ENCODE data around the gene TUBB2B.

TUBB2B gene

GRCh38 chr6:3176562-3177355 is 50.7 kb downstream of the TUBB2B start:
- no peak overlapping the region for H3K4me3 ChIP-seq (ENCODE audit: low read depth in 1 of 5, low read length in 5 of 5)
- H3K36me3 ChIP-seq (ENCODE audit: control insufficient read depth in 5 of 5, insufficient read depth in 5 of 5, low read length in 5 of 5) = no peaks in the 10 kb centered on the region
- H3K4me1 ChIP-seq (ENCODE audit: control insufficient read depth in 5 of 5, insufficient read depth in 5 of 5, low read length in 5 of 5) = no peaks in the 10 kb centered on the region
- peaks cover 0 to 4% (median 0%) of the 10 kb centered on the region in 5 donors for H3K27me3 ChIP-seq (ENCODE audit: control insufficient read depth in 5 of 5, insufficient read depth in 4 of 5, low read length in 5 of 5)
- H3K9ac ChIP-seq (ENCODE audit: low read length in 5 of 5) = no peak overlapping the region
- H3K27ac ChIP-seq (ENCODE audit: low read depth, low read length) = no peak overlapping the region
- H3K9me3 ChIP-seq (ENCODE audit: control insufficient read depth in 5 of 5, low read length in 5 of 5) = no peaks in the 10 kb centered on the region

- Histone ChIP-seq H3K4me1 (ENCODE audit: control insufficient read depth in 5 of 5, insufficient read depth in 5 of 5, low read length in 5 of 5) (no peaks in the 10 kb centered on the region), H3K27me3 (ENCODE audit: control insufficient read depth in 5 of 5, insufficient read depth in 4 of 5, low read length in 5 of 5) (peaks cover 0 to 4% (median 0%) of the 10 kb centered on the region in 5 donors), H3K4me3 (ENCODE audit: low read depth in 1 of 5, low read length in 5 of 5) (no peak overlapping the region), H3K9me3 (ENCODE audit: control insufficient read depth in 5 of 5, low read length in 5 of 5) (no peaks in the 10 kb centered on the region), H3K9ac (ENCODE audit: low read length in 5 of 5) (no peak overlapping the region), H3K27ac (ENCODE audit: low read depth, low read length) (no peak overlapping the region), H3K36me3 (ENCODE audit: control insufficient read depth in 5 of 5, insufficient read depth in 5 of 5, low read length in 5 of 5) (no peaks in the 10 kb centered on the region)
Observed at GRCh38 chr6:3175715-3176402, 51.6 kb downstream of the TUBB2B start.

Data from subcutaneous abdominal adipose tissue (tissue), 5 donors.